MG63 (cell line): ENCODE data around the gene SDC4. TPM values are rescaled to one million over a fixed set of nuclear protein-coding genes. Genes with fewer than 3 reads are reported as not detected.

Experiments
- total RNA-seq: library from RNA; depleted of rRNA; stranded (reverse); fragments of >200 nt; shearing (Covaris generic); gene quantifications from 2 replicates; pipeline ENCODE4 v1.2.3, GENCODE V29; 2014; ENCODE audit warnings: low replicate concordance; rRNA removed

SDC4 gene
- total RNA-seq, 1 experiment from 2014 or later = 214 TPM

Other genes with a start within 250 kb of the SDC4 start
- gene KCNS1, start 247.3 kb downstream of the SDC4 start, total RNA-seq = 0.05 and 0.30 TPM in 2 replicates
- not detected in 2 replicates for gene WFDC5, start 233.2 kb downstream of the SDC4 start, total RNA-seq
- gene WFDC12, start 224.0 kb downstream of the SDC4 start, total RNA-seq = not detected in 2 replicates
- not detected in 2 replicates for gene PI3, start 173.5 kb downstream of the SDC4 start, total RNA-seq
- gene SEMG1, start 141.4 kb downstream of the SDC4 start, total RNA-seq = not detected in 2 replicates
- gene SEMG2, start 127.1 kb downstream of the SDC4 start, total RNA-seq = not detected in 2 replicates
- gene SLPI, start 93.9 kb downstream of the SDC4 start, total RNA-seq = 25.7 and 52.2 TPM in 2 replicates
- gene RBPJL, start 41.6 kb downstream of the SDC4 start, total RNA-seq = not detected in 2 replicates
- gene MATN4, start 40.1 kb downstream of the SDC4 start, total RNA-seq = not detected in 2 replicates
- 24.5 and 32.3 TPM in 2 replicates for gene SYS1, start 14.7 kb upstream of the SDC4 start, total RNA-seq
- not detected in 2 replicates for gene TP53TG5, start 29.9 kb upstream of the SDC4 start, total RNA-seq
- gene DBNDD2, start 59.9 kb upstream of the SDC4 start, total RNA-seq = 17.6 and 25.0 TPM in 2 replicates
- 35.6 and 66.5 TPM in 2 replicates for gene PIGT, start 67.7 kb upstream of the SDC4 start, total RNA-seq
- not detected in 2 replicates for gene WFDC2, start 121.3 kb upstream of the SDC4 start, total RNA-seq
- not detected in 2 replicates for gene SPINT3, start 167.2 kb upstream of the SDC4 start, total RNA-seq
- not detected in 2 replicates for gene WFDC6, start 191.1 kb upstream of the SDC4 start, total RNA-seq
- gene EPPIN, start 199.0 kb upstream of the SDC4 start, total RNA-seq = not detected in 2 replicates
- gene WFDC8, start 230.9 kb upstream of the SDC4 start, total RNA-seq = not detected in 2 replicates